ENCODE results near the gene IL16.

Gene IL16

GRCh38 chr15:81299630-81300273 is 103.1 kb downstream of the IL16 start:
- Histone ChIP-seq H3K36me3 (peaks cover 46 to 67% (median 54%) of the 10 kb centered on the region in 11 experiments), H4K20me1 (peaks cover 0 to 21% (median 0%) of the 10 kb centered on the region in 11 experiments; a peak in 7 of 22 replicates), H3K9me3 (replicated peaks in 1 of 11) (0 out of 22 replicates have a peak, but pooled peaks cover 0 to 7% (median 0%) of the 10 kb centered on the region in 11 experiments), H3K4me1 (peaks cover 96 to 99% (median 98%) of the 10 kb centered on the region in 10 experiments), H3K4me3 (peak overlapping the region; percentile 29 to 77 (median 68)), H3K9ac (peak overlapping the region; percentile 70 to 87 (median 81); a peak in 21 of 22 replicates), H3K4me2 (peak overlapping the region; percentile 90 to 100 (median 98)), H3K27me3 (no peaks in the 10 kb centered on the region), H3K27ac (peak overlapping the region; percentile 19 to 98 (median 92); a peak in 19 of 22 replicates)
- no peak for TF ChIP-seq Cebpa-rat (IDR thresholded peaks at IDR 0.05)

- peaks cover 62 to 83% (median 70%) of the 10 kb centered on the region in 11 experiments for H3K36me3 ChIP-seq
- H3K9ac ChIP-seq: no peak overlapping the region
- no peak for TF ChIP-seq Cebpa-rat (IDR thresholded peaks at IDR 0.05)
- H3K4me1 ChIP-seq: peaks cover 84 to 96% (median 88%) of the 10 kb centered on the region in 10 experiments
- peaks cover 0 to 7% (median 0%) of the 10 kb centered on the region in 11 experiments; a peak in 1 of 22 replicates for H3K9me3 ChIP-seq (replicated peaks in 1 of 11)
- peak overlapping the region; percentile 90 to 100 (median 98) for H3K4me2 ChIP-seq
- H3K27me3 ChIP-seq: no peaks in the 10 kb centered on the region
- H4K20me1 ChIP-seq: peaks cover 0 to 27% (median 0%) of the 10 kb centered on the region in 11 experiments; a peak in 8 of 22 replicates
- H3K4me3 ChIP-seq: peak overlapping the region in 8 of 10 experiments; percentile 59 to 77 (median 70); a peak in 13 of 20 replicates
- peak overlapping the region in 7 of 11 experiments; percentile 2 to 74 (median 27); a peak in 8 of 22 replicates for H3K27ac ChIP-seq
Measured at GRCh38 chr15:81301385-81301784, 104.7 kb downstream of the IL16 start.

GRCh38 chr15:81301815-81302399 is 105.2 kb downstream of the IL16 start:
- peaks cover 0 to 7% (median 0%) of the 10 kb centered on the region in 11 experiments; a peak in 1 of 22 replicates for H3K9me3 ChIP-seq (replicated peaks in 1 of 11)
- peak overlapping the region; percentile 2 to 74 (median 28); a peak in 16 of 22 replicates for H3K27ac ChIP-seq
- H3K27me3 ChIP-seq: no peaks in the 10 kb centered on the region
- H4K20me1 ChIP-seq: peaks cover 0 to 28% (median 0%) of the 10 kb centered on the region in 11 experiments; a peak in 8 of 22 replicates
- H3K4me1 ChIP-seq: peaks cover 81 to 98% (median 84%) of the 10 kb centered on the region in 10 experiments
- H3K4me2 ChIP-seq: peak overlapping the region; percentile 90 to 100 (median 98)
- no peak for TF ChIP-seq Cebpa-rat (IDR thresholded peaks at IDR 0.05)
- peak overlapping the region in 8 of 10 experiments; percentile 11 to 77 (median 70); a peak in 13 of 20 replicates for H3K4me3 ChIP-seq
- peaks cover 67 to 89% (median 75%) of the 10 kb centered on the region in 11 experiments for H3K36me3 ChIP-seq
- peak overlapping the region in 2 of 11 experiments; percentile 3 to 42; a peak in 2 of 22 replicates for H3K9ac ChIP-seq

- peaks cover 75 to 97% (median 83%) of the 10 kb centered on the region in 11 experiments for H3K36me3 ChIP-seq
- H3K27ac ChIP-seq: peak overlapping the region in 7 of 11 experiments; percentile 2 to 74 (median 66); a peak in 8 of 22 replicates
- H4K20me1 ChIP-seq: peaks cover 0 to 28% (median 0%) of the 10 kb centered on the region in 11 experiments; a peak in 8 of 22 replicates
- H3K9ac ChIP-seq: peak overlapping the region in 1 of 11 experiments; percentile 3; a peak in 2 of 22 replicates
- H3K27me3 ChIP-seq: no peaks in the 10 kb centered on the region
- no peak for TF ChIP-seq Cebpa-rat (IDR thresholded peaks at IDR 0.05)
- peak overlapping the region; percentile 90 to 100 (median 98) for H3K4me2 ChIP-seq
- H3K4me3 ChIP-seq: peak overlapping the region in 6 of 10 experiments; percentile 6 to 77 (median 28); a peak in 8 of 20 replicates
- H3K9me3 ChIP-seq (replicated peaks in 1 of 11): peaks cover 0 to 7% (median 0%) of the 10 kb centered on the region in 11 experiments; a peak in 1 of 22 replicates
- peaks cover 73 to 94% (median 76%) of the 10 kb centered on the region in 10 experiments for H3K4me1 ChIP-seq
Measured at GRCh38 chr15:81302701-81303109, 106.0 kb downstream of the IL16 start.

GRCh38 chr15:81303244-81304225 is 106.9 kb downstream of the IL16 start:
- H3K9me3 ChIP-seq (replicated peaks in 1 of 11): peaks cover 0 to 7% (median 0%) of the 10 kb centered on the region in 11 experiments; a peak in 1 of 22 replicates
- TF ChIP-seq Cebpa-rat (IDR thresholded peaks at IDR 0.05): no peak
- peaks cover 0 to 28% (median 0%) of the 10 kb centered on the region in 11 experiments; a peak in 8 of 22 replicates for H4K20me1 ChIP-seq
- H3K9ac ChIP-seq: peak overlapping the region in 10 of 11 experiments; percentile 12 to 63 (median 42); a peak in 15 of 22 replicates
- H3K36me3 ChIP-seq: peaks cover 84 to 100% (median 92%) of the 10 kb centered on the region in 11 experiments
- peaks cover 65 to 86% (median 68%) of the 10 kb centered on the region in 10 experiments for H3K4me1 ChIP-seq
- H3K4me2 ChIP-seq: peak overlapping the region; percentile 90 to 100 (median 98)
- peak overlapping the region; percentile 57 to 75 (median 67); a peak in 21 of 22 replicates for H3K27ac ChIP-seq
- no peaks in the 10 kb centered on the region for H3K27me3 ChIP-seq
- H3K4me3 ChIP-seq: peak overlapping the region in 5 of 10 experiments; percentile 3 to 70 (median 12); a peak in 5 of 20 replicates

- peak overlapping the region; percentile 57 to 75 (median 67); a peak in 21 of 22 replicates for H3K27ac ChIP-seq
- H3K4me3 ChIP-seq: no peak overlapping the region
- H3K27me3 ChIP-seq: no peaks in the 10 kb centered on the region
- peak overlapping the region; percentile 90 to 100 (median 98) for H3K4me2 ChIP-seq
- peaks cover 0 to 25% (median 0%) of the 10 kb centered on the region in 11 experiments; a peak in 8 of 22 replicates for H4K20me1 ChIP-seq
- peak overlapping the region in 10 of 11 experiments; percentile 12 to 63 (median 42); a peak in 16 of 22 replicates for H3K9ac ChIP-seq
- TF ChIP-seq Cebpa-rat (IDR thresholded peaks at IDR 0.05): no peak
- peaks cover 58 to 79% (median 61%) of the 10 kb centered on the region in 10 experiments for H3K4me1 ChIP-seq
- peaks cover 90 to 100% (median 98%) of the 10 kb centered on the region in 11 experiments for H3K36me3 ChIP-seq
- peaks cover 0 to 7% (median 0%) of the 10 kb centered on the region in 11 experiments; a peak in 1 of 22 replicates for H3K9me3 ChIP-seq (replicated peaks in 1 of 11)
Measured at GRCh38 chr15:81304226-81304625, 107.5 kb downstream of the IL16 start.

- no peak overlapping the region for H3K9ac ChIP-seq
- peaks cover 0 to 10% (median 0%) of the 10 kb centered on the region in 11 experiments; a peak in 2 of 22 replicates for H4K20me1 ChIP-seq
- peaks cover 64 to 91% (median 77%) of the 10 kb centered on the region in 11 experiments for H3K36me3 ChIP-seq
- H3K4me1 ChIP-seq: peaks cover 39 to 78% (median 50%) of the 10 kb centered on the region in 10 experiments
- H3K27ac ChIP-seq: no peak overlapping the region
- no peak overlapping the region for H3K4me2 ChIP-seq
- no peak for TF ChIP-seq Cebpa-rat (IDR thresholded peaks at IDR 0.05)
- no peak overlapping the region for H3K4me3 ChIP-seq
- H3K27me3 ChIP-seq: no peaks in the 10 kb centered on the region
- no peaks in the 10 kb centered on the region; a peak in 1 of 22 replicates for H3K9me3 ChIP-seq (replicated peaks in 1 of 11)
Measured at GRCh38 chr15:81308260-81308659, 111.6 kb downstream of the IL16 start.
